Activated effector memory CD4-positive, alpha-beta T cell treated with anti-CD3 and anti-CD28 coated beads, Interleukin-2, amount 50 U/mL, for 16 hours (primary cell): ENCODE measurements around the gene TIMM23.
A peak's percentile ranks its signal among the peaks of the same experiment; 100 is the strongest.
"Not testable (repeated sequence)": the region's sequence is repeated elsewhere in the genome, so short reads cannot be mapped to it uniquely, and the experiment has no call there.

Source experiments
- DNase-seq: peaks from one replicate; pipeline ENCODE4 v3.0.0-alpha.2; 2020

The TIMM23 gene, protein sequence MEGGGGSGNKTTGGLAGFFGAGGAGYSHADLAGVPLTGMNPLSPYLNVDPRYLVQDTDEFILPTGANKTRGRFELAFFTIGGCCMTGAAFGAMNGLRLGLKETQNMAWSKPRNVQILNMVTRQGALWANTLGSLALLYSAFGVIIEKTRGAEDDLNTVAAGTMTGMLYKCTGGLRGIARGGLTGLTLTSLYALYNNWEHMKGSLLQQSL

DNA sequence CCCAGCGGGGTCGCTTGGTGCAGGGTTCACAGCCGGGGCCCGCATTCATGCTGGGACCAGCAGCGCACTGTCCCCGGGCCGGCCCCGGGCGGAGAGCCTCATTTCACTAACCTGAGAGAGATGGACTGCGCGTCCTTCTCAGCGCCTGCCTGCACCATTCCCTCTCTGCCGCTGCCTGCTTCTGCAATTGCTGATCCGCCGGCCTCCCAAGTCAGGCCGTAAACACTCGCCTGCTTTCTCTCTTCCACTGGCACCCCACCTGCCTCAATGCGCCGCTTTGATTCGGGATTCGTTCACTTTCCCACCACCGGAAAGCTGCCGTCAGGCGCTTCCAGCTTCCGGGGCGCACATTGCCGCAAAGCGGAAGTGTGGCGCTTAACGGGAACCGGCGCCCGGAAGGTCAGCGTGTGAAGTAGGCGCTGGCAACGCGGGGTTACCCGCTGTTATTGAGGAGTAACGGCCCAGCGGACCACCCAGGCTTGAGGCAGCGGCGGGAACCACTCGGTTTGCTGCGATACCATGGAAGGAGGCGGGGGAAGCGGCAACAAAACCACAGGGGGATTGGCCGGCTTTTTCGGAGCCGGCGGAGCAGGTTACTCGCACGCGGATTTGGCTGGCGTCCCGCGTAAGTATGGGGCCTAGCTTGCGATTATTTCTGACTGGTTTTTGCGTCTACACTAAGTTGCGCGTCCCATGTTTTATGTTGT lies at the start of gene TIMM23:
Gene TIMM23, plus strand, starts transcription at position 384 of the 707 bp plus-strand sequence. Its CDS starts 136 bp downstream, at position 520.
- DNase-seq = peak; percentile 97

DNA sequence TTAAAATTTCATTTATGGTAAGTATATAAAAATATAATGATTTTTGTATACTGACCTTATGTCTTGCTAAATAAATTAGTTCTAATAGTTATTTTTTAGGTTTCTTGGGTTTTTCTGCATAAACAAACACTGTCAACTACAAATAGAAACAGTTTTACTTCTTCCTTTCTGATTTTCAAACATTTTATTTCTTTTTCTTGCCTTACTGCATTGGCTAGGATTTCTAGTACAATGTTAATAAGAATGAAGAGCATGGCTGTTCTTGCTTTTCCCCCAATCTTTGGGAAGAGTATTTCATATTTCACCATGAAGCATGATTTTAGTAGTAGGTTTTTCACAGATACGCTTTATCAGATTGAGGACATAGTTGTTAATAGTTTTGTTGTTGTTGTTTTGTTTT lies 45.5 kb upstream of the TIMM23 start:
- DNase-seq = not testable (repeated sequence)

DNA sequence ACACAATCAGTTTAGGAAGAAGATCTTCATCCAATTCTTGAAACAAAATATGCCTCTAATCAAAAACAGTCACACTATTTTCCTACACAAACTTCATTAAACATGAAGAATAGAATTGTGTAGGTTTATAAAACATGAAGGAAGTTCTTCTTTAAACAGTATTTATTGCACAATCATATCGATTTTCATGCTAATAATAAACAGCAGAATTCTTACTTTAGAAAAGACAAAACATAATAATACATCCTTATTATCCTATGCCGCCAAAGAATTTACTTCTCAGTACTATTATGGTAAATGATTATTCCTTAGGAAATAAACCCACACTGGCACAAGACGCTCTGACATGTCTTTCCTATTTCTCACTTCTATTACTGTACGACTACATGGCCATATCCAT lies 41.0 kb upstream of the TIMM23 start:
- not testable (repeated sequence) for DNase-seq

DNA sequence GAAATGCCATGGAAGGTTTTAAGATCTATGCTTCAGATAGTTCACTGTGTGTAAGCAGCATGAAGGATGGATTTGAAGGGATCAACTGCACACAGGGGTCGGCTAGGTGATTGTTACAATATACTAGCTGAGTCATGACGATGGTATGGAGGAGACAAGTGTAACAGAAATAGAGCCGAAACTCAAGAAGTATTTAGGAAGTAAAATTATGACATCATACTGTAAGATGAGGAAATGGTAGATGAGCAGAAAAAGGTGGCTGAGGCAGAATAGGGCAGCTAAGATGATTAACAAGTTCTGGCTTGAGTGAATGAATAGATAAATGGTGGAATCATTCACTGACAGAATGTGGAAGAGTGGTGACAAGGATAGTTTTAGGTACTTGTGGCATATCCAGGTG lies 37.5 kb upstream of the TIMM23 start:
- DNase-seq = not testable (repeated sequence)

DNA sequence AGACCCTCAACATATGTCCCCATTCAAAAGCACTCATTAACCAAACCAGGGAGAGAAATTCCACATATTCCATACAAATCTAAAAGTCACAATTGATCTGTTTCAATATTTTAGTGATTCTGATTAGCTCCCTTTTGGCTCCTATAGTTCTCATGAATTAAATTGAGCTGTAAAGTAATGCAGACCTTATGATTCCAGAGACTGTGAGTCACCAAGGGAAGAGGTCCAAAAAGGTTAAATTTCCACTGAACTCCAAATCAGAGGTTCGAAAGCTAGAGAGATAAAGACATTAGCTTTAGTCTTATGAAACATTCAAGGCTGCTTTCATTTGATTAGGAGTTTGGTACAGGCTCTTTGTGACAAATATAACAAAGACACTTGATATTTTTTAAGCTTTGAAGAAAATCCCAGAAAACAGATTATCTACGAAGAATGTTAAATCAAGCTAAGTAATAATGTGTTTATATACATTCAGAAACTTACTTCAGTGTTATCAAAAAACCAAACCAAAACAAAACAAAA lies 33.1 kb upstream of the TIMM23 start:
- not testable (repeated sequence) for DNase-seq

DNA sequence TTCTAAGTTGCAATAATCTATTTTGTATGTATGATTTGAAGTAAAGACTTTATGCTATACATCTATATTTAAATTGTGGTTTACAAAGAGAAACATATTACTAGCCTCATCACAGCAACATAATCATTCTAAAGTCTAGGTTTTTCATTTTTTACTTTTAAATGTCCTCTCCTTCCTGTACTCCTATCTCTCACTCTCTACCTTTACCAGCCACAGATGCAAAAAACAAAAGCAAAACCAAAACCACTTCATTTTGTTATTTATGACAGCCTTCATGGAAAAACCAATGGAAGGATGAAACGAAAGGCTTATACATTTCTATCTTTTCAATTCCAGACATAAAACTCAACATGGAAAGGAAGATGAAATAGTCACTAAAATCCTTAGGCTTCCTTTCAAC lies 31.1 kb upstream of the TIMM23 start:
- not testable (repeated sequence) for DNase-seq

DNA sequence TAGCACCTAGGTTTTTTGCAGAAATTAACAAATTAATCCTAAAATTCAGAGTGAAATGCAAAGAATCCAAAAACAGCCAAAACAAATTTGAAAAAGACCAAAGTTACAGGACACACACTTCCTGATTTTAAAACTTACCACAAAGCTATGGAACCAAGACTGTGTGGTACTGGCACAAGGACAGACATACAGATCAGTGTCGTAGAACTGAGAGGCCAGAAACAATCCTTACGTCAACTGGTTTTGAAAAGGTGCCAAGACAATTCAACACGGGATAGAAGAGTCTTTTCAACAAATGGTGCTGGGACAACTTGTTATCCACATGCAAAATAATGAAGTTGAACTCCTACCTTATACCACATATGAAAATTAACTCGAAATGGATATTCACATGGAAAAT lies 26.8 kb upstream of the TIMM23 start:
- not testable (repeated sequence) for DNase-seq

DNA sequence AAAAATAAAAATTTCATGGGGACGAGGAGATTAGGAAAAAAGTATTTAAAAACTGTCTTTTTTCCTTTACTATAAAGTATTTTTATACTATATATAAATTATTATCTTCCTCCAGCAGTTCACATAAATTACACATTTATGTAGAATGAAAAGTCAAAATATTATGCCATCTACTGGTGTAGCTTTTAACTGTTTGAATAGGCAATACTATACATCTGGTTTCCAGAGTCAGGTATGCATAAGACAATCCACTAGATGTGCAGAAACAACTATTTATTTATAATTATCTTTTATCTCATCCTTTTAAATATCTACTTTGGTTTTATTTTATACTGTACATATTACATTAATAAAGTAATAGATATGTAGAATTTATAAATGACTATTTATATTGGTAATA lies 24.9 kb upstream of the TIMM23 start:
- not testable (repeated sequence) for DNase-seq

DNA sequence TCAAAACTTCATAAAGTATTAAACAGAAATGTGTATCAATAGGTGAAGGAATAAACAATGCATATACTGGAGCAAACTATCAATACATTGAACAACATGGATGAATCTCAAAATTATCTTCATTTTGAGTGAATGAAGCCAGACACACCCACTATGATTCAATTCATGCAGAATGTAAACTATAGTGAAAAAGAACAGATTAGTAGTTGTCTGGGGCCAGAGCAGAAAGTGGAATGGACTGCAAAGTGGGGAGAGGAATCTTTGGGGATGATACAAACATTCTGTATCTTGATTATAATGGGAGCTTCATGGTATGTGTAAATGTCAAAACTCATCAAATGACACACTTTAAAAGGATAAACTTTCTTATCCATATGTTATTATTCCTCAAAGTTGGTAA lies 23.5 kb upstream of the TIMM23 start:
- not testable (repeated sequence) for DNase-seq

DNA sequence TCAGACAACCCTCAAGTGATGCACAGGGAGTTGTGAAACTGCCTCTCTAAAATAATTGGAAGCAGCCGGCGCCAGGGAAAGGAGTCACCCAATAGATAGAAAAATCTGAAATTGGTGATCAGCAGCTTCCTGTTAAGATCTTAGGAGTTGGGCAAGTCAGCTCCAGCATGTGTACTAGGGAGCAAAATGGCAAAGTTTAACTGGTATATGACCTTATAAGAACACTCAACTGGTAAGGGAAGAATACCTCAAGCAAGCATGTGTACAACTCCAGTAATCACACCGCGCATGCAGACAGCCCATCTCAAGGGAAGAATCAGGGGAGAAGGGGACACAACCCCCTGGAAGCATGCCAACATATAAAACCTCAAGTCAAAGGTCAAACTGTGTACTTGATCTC lies 17.9 kb upstream of the TIMM23 start:
- DNase-seq = not testable (repeated sequence)

DNA sequence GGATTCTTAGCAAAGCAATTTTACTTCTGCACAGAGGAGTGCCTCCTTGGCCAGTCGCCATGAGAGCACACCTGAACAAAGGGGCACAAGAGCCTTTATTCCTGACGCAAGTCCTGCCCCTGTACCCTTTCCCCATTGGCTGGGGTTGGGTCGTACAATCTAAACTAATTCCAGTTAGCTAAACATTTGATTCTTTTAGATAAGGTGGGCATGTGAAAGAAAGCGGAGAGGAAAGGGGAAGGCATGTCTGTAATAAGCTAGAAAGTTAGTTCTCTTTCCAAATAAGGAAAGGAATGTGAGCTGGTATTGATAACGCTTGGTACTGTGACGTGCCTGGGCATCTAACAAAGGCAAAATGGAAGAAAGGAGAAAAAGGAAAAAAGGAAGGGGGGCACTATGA lies 15.7 kb upstream of the TIMM23 start:
- not testable (repeated sequence) for DNase-seq

DNA sequence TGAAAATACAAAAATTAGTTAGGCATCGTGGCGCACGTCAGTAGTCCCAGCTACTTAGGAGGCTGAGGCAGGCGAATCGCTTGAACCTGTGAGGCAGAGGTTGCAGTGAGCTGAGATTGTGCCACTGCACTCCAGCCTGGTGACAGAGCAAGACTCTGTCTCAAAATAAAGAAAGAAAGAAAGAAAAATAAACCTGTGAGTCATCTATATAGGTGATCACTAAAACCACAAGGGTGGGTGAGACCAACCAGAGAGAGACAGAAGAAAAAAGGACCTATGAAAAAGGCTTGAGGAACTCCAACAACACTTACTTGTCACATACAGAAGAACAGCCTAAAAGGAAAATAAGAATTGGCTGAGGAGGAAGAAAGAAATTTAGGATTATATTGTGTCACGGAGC lies 14.4 kb upstream of the TIMM23 start:
- not testable (repeated sequence) for DNase-seq

DNA sequence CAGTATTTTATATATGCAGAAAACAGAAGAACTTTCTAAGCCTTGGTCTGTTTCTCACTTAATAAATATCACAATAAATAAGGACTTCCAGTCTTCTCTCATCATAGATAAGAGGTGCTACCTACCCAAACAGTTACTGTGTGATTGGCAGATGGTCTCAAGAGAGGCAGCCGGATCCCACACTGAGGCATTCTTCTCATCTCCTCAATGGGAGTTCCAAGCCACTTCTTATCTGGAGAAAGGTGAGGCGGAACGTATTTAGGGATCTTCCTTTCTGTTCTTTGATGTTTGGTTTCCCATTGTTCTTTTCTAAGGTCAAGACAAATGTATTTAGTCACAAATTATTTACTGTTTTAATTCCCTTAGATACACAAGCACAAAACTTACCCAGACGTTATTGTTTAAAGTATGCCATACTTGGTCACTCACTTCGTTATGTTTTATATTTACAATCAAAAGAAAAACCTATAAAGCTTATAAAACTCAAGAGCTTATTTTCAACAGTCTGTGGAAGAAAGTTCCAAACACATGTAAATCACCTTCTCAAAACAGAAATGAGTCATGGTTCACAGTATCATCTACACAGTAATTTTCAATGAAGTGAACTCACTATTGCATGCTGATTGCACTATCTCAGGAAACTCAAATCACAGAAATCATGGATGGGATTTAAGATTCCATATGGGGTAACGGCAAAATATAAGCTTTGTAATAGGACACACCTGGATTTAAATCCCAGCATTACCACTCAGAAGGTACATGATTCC lies 9.4 kb upstream of the TIMM23 start:
- not testable (repeated sequence) for DNase-seq

DNA sequence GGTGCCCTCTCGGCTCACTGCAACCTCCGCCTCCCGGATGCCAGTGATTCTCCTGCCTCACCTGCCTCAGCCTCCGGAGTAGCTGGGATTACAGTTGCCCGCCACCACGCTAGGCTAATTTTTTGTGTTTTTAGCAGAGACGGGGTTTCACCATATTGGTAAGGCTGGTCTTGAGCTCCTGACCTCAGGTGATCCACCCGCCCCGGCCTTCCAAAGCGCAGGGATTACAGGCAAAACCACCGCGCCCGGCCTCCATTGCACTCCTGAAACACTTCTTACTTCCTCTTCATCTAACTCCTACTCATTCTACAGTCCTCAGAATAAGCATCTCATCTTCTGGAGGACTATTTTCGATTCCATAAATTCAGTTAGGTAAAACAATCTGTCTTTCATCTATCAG lies 1.3 kb upstream of the TIMM23 start:
- not testable (repeated sequence) for DNase-seq

DNA sequence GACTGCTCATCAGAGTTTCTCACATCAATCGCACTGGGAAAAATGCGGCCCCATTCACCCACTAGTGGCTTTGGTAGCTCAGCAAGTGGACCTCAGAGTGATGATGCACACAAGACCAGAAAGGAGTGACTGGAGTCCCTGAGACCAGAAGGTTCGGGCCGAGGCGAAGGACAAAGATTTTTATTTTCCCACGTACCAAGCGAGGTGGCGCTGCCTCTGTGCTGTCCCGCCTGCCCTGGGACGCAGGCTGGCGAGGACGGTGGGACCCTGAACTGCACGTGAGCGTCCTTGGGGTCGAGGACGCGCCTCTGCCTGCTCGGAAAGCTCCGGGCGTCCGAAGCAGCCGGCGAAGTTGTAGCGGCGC lies 565 bp upstream of the TIMM23 start:
- not testable (repeated sequence) for DNase-seq

DNA sequence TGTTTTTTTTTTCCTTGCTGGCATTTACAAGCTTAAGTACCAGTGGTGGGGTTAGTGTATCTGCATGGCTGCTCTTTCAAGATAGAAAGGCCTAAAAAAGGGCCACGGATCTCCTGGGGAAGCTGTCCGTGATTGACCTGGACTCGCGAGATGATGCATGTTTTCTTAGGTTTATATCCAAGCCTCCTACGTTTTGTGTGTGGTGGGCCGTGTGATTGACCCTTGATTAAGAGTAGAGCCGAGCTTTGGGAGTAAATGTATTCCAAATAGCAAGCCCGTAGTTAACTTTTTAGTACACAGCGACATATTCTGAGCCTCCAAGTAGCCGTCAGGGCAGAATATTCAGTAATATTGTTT lies 502 bp downstream of the TIMM23 start:
- not testable (repeated sequence) for DNase-seq

DNA sequence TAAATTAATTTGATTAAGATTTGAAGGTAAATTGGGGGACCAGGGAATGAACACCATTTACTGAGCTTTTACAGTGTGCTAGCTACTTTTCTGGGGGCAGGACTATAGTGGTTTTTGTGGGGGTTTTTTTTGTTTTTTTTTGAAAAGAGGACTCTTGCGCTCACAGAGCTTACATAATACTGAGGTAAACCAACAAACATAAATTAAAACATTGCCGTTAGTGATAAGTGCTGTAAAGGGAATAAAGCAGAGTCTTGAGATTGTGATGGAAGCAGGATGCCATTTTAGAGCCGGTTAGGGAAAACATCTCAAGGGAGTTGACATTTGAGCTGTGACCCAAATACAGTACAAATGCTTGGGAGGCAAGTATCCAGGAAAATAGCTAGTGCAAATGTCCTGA lies 1.8 kb downstream of the TIMM23 start:
- DNase-seq = not testable (repeated sequence)

DNA sequence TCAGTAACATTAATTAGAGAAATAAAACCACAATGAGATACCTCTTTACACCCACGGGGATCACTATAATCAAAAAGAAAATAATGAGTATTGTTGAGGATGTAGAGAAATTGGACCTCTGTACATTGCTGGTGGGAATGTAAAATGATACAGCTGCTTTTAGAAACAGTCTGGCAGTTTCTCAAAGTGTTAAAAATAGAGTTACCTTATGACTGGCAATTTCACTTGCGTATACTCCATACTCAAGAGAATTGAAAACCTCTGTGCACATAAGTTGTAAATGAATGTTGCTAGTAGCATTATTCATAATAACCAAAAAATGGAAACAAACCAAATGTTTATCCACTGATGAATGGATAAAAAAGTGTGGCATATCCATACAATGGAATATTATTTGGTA lies 6.3 kb downstream of the TIMM23 start:
- DNase-seq = not testable (repeated sequence)

DNA sequence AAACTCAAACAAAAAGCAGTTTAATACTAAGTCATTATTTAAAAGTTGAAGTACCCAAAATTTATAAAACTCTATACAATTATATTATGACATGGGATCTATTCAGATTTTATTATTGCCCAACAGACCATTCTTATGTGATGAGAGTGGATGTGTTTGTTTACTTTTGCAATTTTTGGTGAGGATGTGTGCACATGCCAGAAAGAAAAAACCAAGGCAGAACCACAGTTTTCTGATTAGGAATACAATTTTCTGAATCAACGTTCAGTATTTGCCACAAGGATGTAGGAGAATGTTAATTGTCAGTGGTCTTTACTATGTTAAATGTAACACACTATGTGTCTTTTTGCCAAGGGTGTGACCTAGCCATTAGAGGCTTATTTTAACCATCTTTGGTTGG lies 9.1 kb downstream of the TIMM23 start:
- DNase-seq = not testable (repeated sequence)

DNA sequence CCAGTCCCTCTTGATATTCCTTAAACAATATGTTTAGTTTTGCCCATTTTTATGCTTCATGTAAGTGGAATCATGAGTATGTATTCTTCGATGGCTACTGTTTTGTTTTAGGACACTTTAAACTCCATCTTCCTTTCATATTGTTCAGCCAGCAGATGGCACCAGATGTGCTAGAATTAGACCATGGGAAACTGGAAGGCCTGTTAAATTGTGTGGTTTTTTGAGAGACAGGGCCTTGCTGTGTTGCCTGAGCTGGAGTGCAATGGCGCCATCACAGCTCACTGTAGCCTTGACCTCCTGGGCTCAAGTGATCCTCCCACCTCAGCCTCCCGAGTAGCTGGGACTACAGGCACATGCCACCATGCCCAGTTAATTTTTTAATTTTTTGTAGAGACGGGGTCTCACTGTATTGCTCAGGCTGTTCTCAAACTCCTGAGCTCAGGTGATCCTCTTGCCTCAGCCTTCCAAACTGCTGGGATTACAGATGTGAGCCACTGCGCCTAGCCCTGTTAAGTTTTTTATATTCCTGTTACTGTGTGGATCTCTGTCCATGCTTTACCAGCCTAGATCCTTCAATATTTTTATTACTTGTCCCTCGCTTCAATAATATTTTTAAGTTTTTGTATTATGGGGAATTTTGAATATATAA lies 11.4 kb downstream of the TIMM23 start:
- DNase-seq = peak; percentile 66

DNA sequence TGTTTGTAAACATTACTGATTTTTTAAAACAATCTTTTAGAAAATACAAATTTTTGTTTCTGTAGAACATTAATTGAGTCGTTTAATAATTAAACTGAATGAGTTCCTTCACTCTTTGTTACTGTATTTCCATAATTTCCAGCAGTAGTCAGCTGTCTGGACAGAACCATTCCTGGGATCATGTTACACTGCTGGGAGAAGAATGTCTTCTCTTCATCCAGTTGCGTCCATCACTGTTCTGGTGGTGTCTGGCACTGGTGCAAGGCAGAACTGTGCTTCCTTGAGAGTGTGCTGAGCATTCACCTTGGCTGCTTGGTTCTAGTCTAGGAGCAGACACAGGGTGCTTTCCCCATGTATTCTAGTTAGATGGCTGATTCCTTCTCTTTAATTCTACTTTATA lies 12.2 kb downstream of the TIMM23 start:
- DNase-seq = not testable (repeated sequence)

DNA sequence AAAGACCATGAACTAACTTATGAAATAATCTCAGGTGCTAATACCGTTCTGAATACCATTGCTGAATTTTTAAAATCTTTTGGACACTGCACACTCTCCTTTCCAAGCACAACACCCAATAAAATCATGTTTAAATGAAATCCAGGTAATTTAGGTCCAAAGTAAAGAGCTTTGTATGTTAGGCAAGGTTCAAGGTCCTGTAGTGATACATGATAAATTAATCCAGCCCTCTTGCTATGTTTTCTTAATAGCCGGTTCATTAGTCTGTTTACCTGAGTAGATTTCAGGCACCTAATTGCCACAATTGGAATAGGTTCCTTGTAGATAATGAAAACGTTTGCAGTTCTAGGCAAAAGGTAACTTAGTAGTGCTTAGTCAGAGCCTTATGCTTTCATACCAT lies 13.3 kb downstream of the TIMM23 start:
- not testable (repeated sequence) for DNase-seq

DNA sequence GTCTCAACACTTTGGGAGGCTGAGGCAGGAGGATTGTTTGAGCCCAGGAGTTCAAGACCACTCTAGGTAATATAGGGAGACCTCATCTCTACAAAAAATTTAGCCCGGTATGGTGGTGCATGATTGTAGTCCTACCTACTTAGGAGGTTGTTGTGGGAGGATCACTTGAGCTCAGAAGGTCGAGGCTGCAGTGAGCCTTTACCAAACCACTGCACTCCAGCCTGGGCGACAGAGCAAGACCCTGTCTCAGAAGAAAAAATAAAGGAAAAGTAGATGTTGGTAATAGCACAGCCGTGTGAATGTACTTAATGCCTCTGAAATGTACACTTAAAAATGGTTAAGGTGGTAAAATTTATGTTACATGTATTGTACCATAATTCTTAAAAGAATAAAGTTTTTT lies 25.3 kb downstream of the TIMM23 start:
- DNase-seq = no peak
